Fibroblast of lung (primary cell): ENCODE results near the gene ASIC2.

Experiments
- EZH2 ChIP-seq: IDR thresholded peaks from 2 replicates; pipeline ENCODE4 v1.5.1; 2012; ENCODE audit warnings: low read length, control low read depth, mild to moderate bottlenecking; ENCODE audit errors: missing control alignments
- TF ChIP-seq, protein P1 (sequence below), 2 donors: IDR thresholded peaks in 1 of 2; conservative IDR thresholded peaks in 1 of 2; 1 replicate in 1 of 2; 2 replicates in 1 of 2; pipeline ENCODE4 v1.5.1; 2011 to 2012; ENCODE audit warnings: low read length in 2 of 2, control low read depth in 1 of 2, inconsistent platforms in 1 of 2, low read depth in 1 of 2, mild to moderate bottlenecking in 1 of 2

- TF ChIP-seq EZH2, result no peak
- TF ChIP-seq, protein P1, sequence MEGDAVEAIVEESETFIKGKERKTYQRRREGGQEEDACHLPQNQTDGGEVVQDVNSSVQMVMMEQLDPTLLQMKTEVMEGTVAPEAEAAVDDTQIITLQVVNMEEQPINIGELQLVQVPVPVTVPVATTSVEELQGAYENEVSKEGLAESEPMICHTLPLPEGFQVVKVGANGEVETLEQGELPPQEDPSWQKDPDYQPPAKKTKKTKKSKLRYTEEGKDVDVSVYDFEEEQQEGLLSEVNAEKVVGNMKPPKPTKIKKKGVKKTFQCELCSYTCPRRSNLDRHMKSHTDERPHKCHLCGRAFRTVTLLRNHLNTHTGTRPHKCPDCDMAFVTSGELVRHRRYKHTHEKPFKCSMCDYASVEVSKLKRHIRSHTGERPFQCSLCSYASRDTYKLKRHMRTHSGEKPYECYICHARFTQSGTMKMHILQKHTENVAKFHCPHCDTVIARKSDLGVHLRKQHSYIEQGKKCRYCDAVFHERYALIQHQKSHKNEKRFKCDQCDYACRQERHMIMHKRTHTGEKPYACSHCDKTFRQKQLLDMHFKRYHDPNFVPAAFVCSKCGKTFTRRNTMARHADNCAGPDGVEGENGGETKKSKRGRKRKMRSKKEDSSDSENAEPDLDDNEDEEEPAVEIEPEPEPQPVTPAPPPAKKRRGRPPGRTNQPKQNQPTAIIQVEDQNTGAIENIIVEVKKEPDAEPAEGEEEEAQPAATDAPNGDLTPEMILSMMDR (conservative IDR thresholded peaks at IDR 0.05 in 1 of 2, IDR thresholded peaks at IDR 0.05 in 1 of 2; ENCODE audit: low read depth in 1 of 2, low read length in 2 of 2), result no peak
Measured at GRCh38 chr17:33121756-33122155, 171.3 kb downstream of the ASIC2 start.
